GM12878 (cell line): Measurements from ENCODE around the gene CD300H. TPM values are rescaled to one million over a fixed set of nuclear protein-coding genes. Genes with fewer than 3 reads are reported as not detected.

Experiments used
- ATAC-seq: fragments of 200-7000 bp; cut with Tn5 transposase; 3 replicates; pipeline ENCODE4 v1.9.1; 2020; ENCODE audit warnings: mild to moderate bottlenecking, moderate library complexity
- BruUV-seq: library from RNA; stranded (reverse); fragments of 400-500 nt; replicated peaks from 2 replicates; lab custom pipeline; 2021; lab: Mats Ljungman, UMichigan
- CTCF ChIA-PET: fragments of 300-600 bp; sonication (Branson Sonifier 250); formaldehyde crosslinking; extraction: SDS; loops from one replicate; lab custom pipeline; 2021; ENCODE audit warnings: inconsistent platforms; lab: Yijun Ruan, JAX
- POLR2A ChIA-PET: fragments of 350-600 bp; formaldehyde crosslinking; extraction: SDS; loops from one replicate; lab custom pipeline; 2021; ENCODE audit warnings: inconsistent platforms; lab: Charles Lee
- RAD21 ChIA-PET: fragments of 300-600 bp; sonication (Branson Sonifier 250); formaldehyde crosslinking; loops from one replicate; lab custom pipeline; 2023; ENCODE audit warnings: antibody characterized with exemption; ENCODE audit not compliant: unreplicated experiment; lab: Charles Lee
- SMC1A ChIA-PET: fragments of 300-600 bp; sonication (Branson Sonifier 250); formaldehyde crosslinking; loops from one replicate; lab custom pipeline; 2023; ENCODE audit not compliant: unreplicated experiment, uncharacterized antibody; lab: Charles Lee
- DNase-seq: peaks from one replicate; pipeline ENCODE4 v3.0.0-alpha.2; 2011; ENCODE audit warnings: low read depth, low spot score
- FAIRE-seq: peaks from 3 replicates; lab custom pipeline; 2011; peaks lifted over from hg19 to GRCh38; lab: Jason Lieb, UNC
- H2AFZ ChIP-seq: 2 replicates; pipeline ENCODE4 v1.6.0; 2011; ENCODE audit warnings: low read depth, low read length, control low read depth; ENCODE audit not compliant: control insufficient read depth
- H3K27ac ChIP-seq: 2 replicates; pipeline ENCODE4 v1.5.1; 2011; ENCODE audit warnings: control low read depth; ENCODE audit not compliant: control insufficient read depth, insufficient read depth
- H3K27me3 ChIP-seq, 2 experiments: replicated peaks in 1 of 2; 2 replicates each; pipeline versions ENCODE4 v1.6.0 to v1.6.1; 2011; ENCODE audit warnings: low read length in 1 of 2; ENCODE audit not compliant: control insufficient read depth in 2 of 2, insufficient read depth in 2 of 2
- H3K36me3 ChIP-seq, 2 experiments: 2 replicates each; pipeline ENCODE4 v1.5.1; 2011; ENCODE audit warnings: low read length in 1 of 2; ENCODE audit not compliant: control insufficient read depth in 2 of 2, insufficient read depth in 2 of 2
- H3K4me1 ChIP-seq: 2 replicates; pipeline ENCODE4 v1.6.1; 2011; ENCODE audit warnings: mild to moderate bottlenecking, low read length, moderate library complexity, mixed read lengths; ENCODE audit not compliant: control insufficient read depth, insufficient read depth
- H3K4me2 ChIP-seq: 2 replicates; pipeline ENCODE4 v1.6.0; 2011; ENCODE audit warnings: control low read depth; ENCODE audit not compliant: control insufficient read depth, insufficient read depth
- H3K4me3 ChIP-seq: fragments of 200-600 bp; sonication (generic); 2 replicates; pipeline ENCODE4 v1.5.1; 2016
- H3K79me2 ChIP-seq: 2 replicates; pipeline ENCODE4 v1.6.0; 2011; ENCODE audit warnings: low read length; ENCODE audit not compliant: control insufficient read depth, insufficient read depth
- H3K9ac ChIP-seq: 2 replicates; pipeline ENCODE4 v1.8.0; 2011; ENCODE audit warnings: low read length, control low read depth, mixed read lengths; ENCODE audit not compliant: control insufficient read depth, insufficient read depth
- H3K9me3 ChIP-seq: replicated peaks from 3 replicates; pipeline ENCODE4 v1.5.1; 2011; ENCODE audit warnings: mild to moderate bottlenecking, low read length; ENCODE audit not compliant: control insufficient read depth, insufficient read depth
- H4K20me1 ChIP-seq: 2 replicates; pipeline ENCODE4 v1.6.0; 2011; ENCODE audit not compliant: control insufficient read depth, insufficient read depth
- BACH1 ChIP-seq: fragments of 450-650 bp; IDR thresholded peaks from 2 replicates; pipeline ENCODE4 v1.6.1; 2017; ENCODE audit warnings: mild to moderate bottlenecking, borderline replicate concordance
- BCL11A ChIP-seq: IDR thresholded peaks from 2 replicates; pipeline ENCODE4 v1.6.1; 2011; ENCODE audit warnings: low read depth, low read length
- BHLHE40 ChIP-seq, 2 experiments: fragments of 450-650 bp in 1 of 2; IDR thresholded peaks; 2 replicates each; pipeline ENCODE4 v1.6.1; 2011 to 2017; ENCODE audit warnings: low read depth in 2 of 2, borderline replicate concordance in 1 of 2, improper control_type of control experiment in 1 of 2, low read length in 1 of 2, mild to moderate bottlenecking in 1 of 2
- CUX1 ChIP-seq: IDR thresholded peaks from 2 replicates; pipeline ENCODE4 v1.6.1; 2012; ENCODE audit warnings: improper control_type of control experiment, low read depth, low read length; ENCODE audit not compliant: insufficient replicate concordance
- KDM1A ChIP-seq: fragments of 200-600 bp; sonication (generic); IDR thresholded peaks from 2 replicates; pipeline ENCODE4 v1.6.1; 2016; ENCODE audit warnings: borderline replicate concordance
- MTA2 ChIP-seq: fragments of 450-650 bp; IDR thresholded peaks from 2 replicates; pipeline ENCODE4 v1.6.1; 2016; ENCODE audit warnings: low read depth, mild to moderate bottlenecking, moderate library complexity
- NR2F1 ChIP-seq: fragments of 450-650 bp; conservative IDR thresholded peaks from 2 replicates; pipeline ENCODE4 v1.6.1; 2017; ENCODE audit warnings: mild to moderate bottlenecking
- PAX5 ChIP-seq: IDR thresholded peaks from 2 replicates; pipeline ENCODE4 v1.6.1; 2011; ENCODE audit warnings: low read depth, low read length, borderline replicate concordance
- SP1 ChIP-seq: IDR thresholded peaks from one replicate; pipeline ENCODE4 v1.6.1; 2011; ENCODE audit warnings: low read depth, low read length
- SRF ChIP-seq, 2 experiments: IDR thresholded peaks; 2 replicates each; pipeline ENCODE4 v1.6.1; 2011; ENCODE audit warnings: low read depth in 2 of 2, low read length in 2 of 2, mild to moderate bottlenecking in 1 of 2, moderate library complexity in 1 of 2
- TAF1 ChIP-seq: IDR thresholded peaks from 2 replicates; pipeline ENCODE4 v1.6.1; 2011; ENCODE audit warnings: mild to moderate bottlenecking, low read depth, low read length, borderline replicate concordance
- TARDBP ChIP-seq: IDR thresholded peaks from 2 replicates; pipeline ENCODE4 v1.6.1; 2016; ENCODE audit warnings: borderline replicate concordance
- ZNF622 ChIP-seq: fragments of 450-650 bp; IDR thresholded peaks from 2 replicates; pipeline ENCODE4 v1.6.1; 2017; ENCODE audit warnings: mild to moderate bottlenecking, inconsistent platforms
- WGBS: methylation state at CpG from one replicate; pipeline ENCODE4 v1.1.6; 2016; ENCODE audit warnings: low lambda C conversion rate; ENCODE audit not compliant: insufficient replicate concordance, insufficient coverage; ENCODE audit errors: missing lambda C conversion rate; 5-methylcytosine and 5-hydroxymethylcytosine counted together
- in situ Hi-C: fragments of 300-500 bp; cut with MboI; formaldehyde crosslinking; loops from 9 replicates; pipeline ENCODE4 v1.14.3; 2018; ENCODE audit warnings: mixed read lengths
- intact Hi-C: fragments of 100-400 bp; cut with micrococcal nuclease; formaldehyde crosslinking; loops from one replicate; pipeline ENCODE4 v1.14.2; 2022; ENCODE audit not compliant: unreplicated experiment
- polyA plus RNA-seq, 11 experiments: library from polyadenylated mRNA; depleted of rRNA in 4 of 11; unstranded in 6 of 11; stranded (reverse) in 5 of 11; fragments of >200 nt; fragmentation: Nextera tagmentation in 4 of 11; fragmentation: Illumina TruSeq in 1 of 11; extraction: Ambion mirVana in 4 of 11; extraction: Trizol in 1 of 11; gene quantifications; 1 replicate in 1 of 11; 2 replicates in 10 of 11; pipeline versions ENCODE4 v1.2.1 to v1.2.3, GENCODE V29; 2011 to 2016; ENCODE audit warnings: inconsistent platforms in 2 of 11, missing spikeins in 2 of 11, low read depth in 1 of 11
- total RNA-seq, 4 experiments: library from RNA; depleted of rRNA in 3 of 4; stranded (reverse); fragments of >200 nt in 3 of 4; fragmentation: Illumina TruSeq in 1 of 4; extraction: Trizol in 1 of 4; gene quantifications; 2 replicates each; pipeline versions ENCODE4 v1.2.1 to v1.2.3, GENCODE V29; 2013 to 2021

The CD300H gene
- total and polyA plus RNA-seq, 10 of the 15 experiments (the other 5 are each of a cell fraction or from before 2014, with no cell fraction given) = not detected

GRCh38 chr17:74541176-74542111, 25.9 kb downstream of the CD300H start (continued):
- TF ChIP-seq PAX5 (no peak), TAF1 (no peak), KDM1A (no peak), NR2F1 (no peak), CUX1 (no peak), ZNF622 (no peak)
- TF ChIP-seq, all 136 proteins: peak for 0

GRCh38 chr17:74539281-74539820, 28.0 kb downstream of the CD300H start:
- ATAC-seq = no peak
- H3K79me2 ChIP-seq = no peaks in the 10 kb centered on the region
- no peak overlapping the region for H3K9ac ChIP-seq
- no peak overlapping the region for H2AFZ ChIP-seq
- SMC1A ChIA-PET = no interaction called here
- no peaks in the 10 kb centered on the region for H3K36me3 ChIP-seq
- no peak overlapping the region for H3K27ac ChIP-seq
- FAIRE-seq = no peak
- BruUV-seq = no TSS peak
- 7% methylated on average over 10 of the region's 10 CpGs for WGBS
- RAD21 ChIA-PET = no interaction called here
- no peak for TF ChIP-seq BHLHE40 (IDR thresholded peaks at IDR 0.05; ENCODE audit: borderline replicate concordance in 1 of 2, low read depth in 2 of 2, low read length in 1 of 2)
- no peak for TF ChIP-seq TARDBP
- no peak for TF ChIP-seq BACH1
- TF ChIP-seq SP1 = no peak
- TF ChIP-seq BCL11A = no peak
- no peak for TF ChIP-seq MTA2
- no peak for TF ChIP-seq SRF (IDR thresholded peaks at IDR 0.05; ENCODE audit: low read depth in 2 of 2, low read length in 2 of 2)
- no peak for DNase-seq
- intact Hi-C loops (no loop called here), in situ Hi-C loops (no loop called here)
- H4K20me1 ChIP-seq = no peaks in the 10 kb centered on the region
- no peak overlapping the region for H3K4me3 ChIP-seq
- H3K4me2 ChIP-seq = no peak overlapping the region
- no peaks in the 10 kb centered on the region for H3K4me1 ChIP-seq
- POLR2A ChIA-PET = no interaction called here
- peaks cover 0 to 2% of the 10 kb centered on the region in 2 experiments; a peak in 2 of 4 replicates for H3K27me3 ChIP-seq
- H3K9me3 ChIP-seq = no peaks in the 10 kb centered on the region
- CTCF ChIA-PET = interaction anchor here (1.5 kb wide), 1 partner anchor 171 kb away, joined by 4 read pairs; no protein-coding TSS in a partner anchor
